Endothelial cell of umbilical vein (primary cell): ENCODE measurements around the gene WDR82.

Source experiments
- CTCF ChIP-seq, 2 donors: IDR thresholded peaks; 1 replicate in 1 of 2; 2 replicates in 1 of 2; pipeline ENCODE4 v1.5.1; 2011; ENCODE audit warnings: low read length in 2 of 2, mild to moderate bottlenecking in 2 of 2, moderate library complexity in 2 of 2, control low read depth in 1 of 2, inconsistent platforms in 1 of 2, low read depth in 1 of 2; ENCODE audit not compliant: insufficient read depth in 1 of 2; ENCODE audit errors: extremely low read depth in 1 of 2
- EZH2 ChIP-seq: IDR thresholded peaks from 2 replicates; pipeline ENCODE4 v1.6.1; 2012; ENCODE audit warnings: borderline replicate concordance, low read depth, mild to moderate bottlenecking, moderate library complexity, low read length, inconsistent platforms; ENCODE audit not compliant: severe bottlenecking
- FOS ChIP-seq: IDR thresholded peaks from 2 replicates; pipeline ENCODE4 v1.6.1; 2011; ENCODE audit warnings: mild to moderate bottlenecking, low read length, moderate library complexity, borderline replicate concordance; ENCODE audit not compliant: insufficient read depth
- JUN ChIP-seq: IDR thresholded peaks from 2 replicates; pipeline ENCODE4 v1.6.1; 2011; ENCODE audit warnings: borderline replicate concordance, low read depth; ENCODE audit not compliant: insufficient read length, insufficient read depth
- MAX ChIP-seq: IDR thresholded peaks from 2 replicates; pipeline ENCODE4 v1.6.1; 2011; ENCODE audit not compliant: insufficient read depth, insufficient read length
- POLR2A ChIP-seq: IDR thresholded peaks from 2 replicates; pipeline ENCODE4 v1.6.1; 2012; ENCODE audit warnings: low read depth, mild to moderate bottlenecking, control low read depth, low read length
- POLR2AphosphoS5 ChIP-seq: IDR thresholded peaks from 2 replicates; pipeline ENCODE4 v1.6.1; 2012; ENCODE audit warnings: low read depth, mild to moderate bottlenecking, control low read depth, low read length, moderate library complexity; ENCODE audit not compliant: insufficient read depth

- TF ChIP-seq CTCF (IDR thresholded peaks at IDR 0.05; ENCODE audit: extremely low read depth in 1 of 2, insufficient read depth in 1 of 2, low read depth in 1 of 2, low read length in 2 of 2) (peak; percentile 98), POLR2AphosphoS5 (peak; percentile 54), FOS (no peak), EZH2 (no peak), POLR2A (peak; percentile 36), JUN (no peak), MAX (no peak)
These were observed 46.8 kb downstream of the WDR82 start for GRCh38 chr3:52231502-52232278.
